Stimulated activated CD8-positive, alpha-beta memory T cell treated with anti-CD3 and anti-CD28 coated beads, Interleukin-2, amount 100 ng/mL, for 48 hours (primary cell): ENCODE data around the gene GRIN3B.
"Not testable (repeated sequence)": the region's sequence is repeated elsewhere in the genome, so short reads cannot be mapped to it uniquely, and the experiment has no call there.

Experiments used
- DNase-seq, 2 donors: peaks; one replicate each; pipeline ENCODE4 v3.0.0-alpha.2; 2020; ENCODE audit warnings: low read depth in 2 of 2

Gene GRIN3B

DNA sequence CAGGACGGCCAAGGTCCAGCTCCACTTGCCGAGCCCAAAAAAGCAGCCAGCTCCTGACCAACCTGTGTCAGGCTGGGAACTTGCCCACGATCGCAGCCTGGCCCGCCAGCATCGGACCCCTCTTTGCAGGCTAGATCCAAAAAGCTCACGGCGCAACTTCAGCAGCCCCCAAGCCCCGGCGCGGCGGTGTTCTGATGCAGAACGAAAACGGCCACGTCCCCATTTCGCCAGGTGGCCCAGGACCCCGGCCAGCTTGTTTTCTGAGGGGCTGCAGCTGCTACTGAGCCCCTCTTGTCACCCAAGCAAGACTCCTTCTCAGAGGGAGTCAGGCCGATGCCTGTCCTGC is 19.4 kb downstream of the GRIN3B start:
- no peak for DNase-seq

GRCh38 chr19:1019980-1020867 is 20.0 kb downstream of the GRIN3B start:
- no peak for DNase-seq

DNA sequence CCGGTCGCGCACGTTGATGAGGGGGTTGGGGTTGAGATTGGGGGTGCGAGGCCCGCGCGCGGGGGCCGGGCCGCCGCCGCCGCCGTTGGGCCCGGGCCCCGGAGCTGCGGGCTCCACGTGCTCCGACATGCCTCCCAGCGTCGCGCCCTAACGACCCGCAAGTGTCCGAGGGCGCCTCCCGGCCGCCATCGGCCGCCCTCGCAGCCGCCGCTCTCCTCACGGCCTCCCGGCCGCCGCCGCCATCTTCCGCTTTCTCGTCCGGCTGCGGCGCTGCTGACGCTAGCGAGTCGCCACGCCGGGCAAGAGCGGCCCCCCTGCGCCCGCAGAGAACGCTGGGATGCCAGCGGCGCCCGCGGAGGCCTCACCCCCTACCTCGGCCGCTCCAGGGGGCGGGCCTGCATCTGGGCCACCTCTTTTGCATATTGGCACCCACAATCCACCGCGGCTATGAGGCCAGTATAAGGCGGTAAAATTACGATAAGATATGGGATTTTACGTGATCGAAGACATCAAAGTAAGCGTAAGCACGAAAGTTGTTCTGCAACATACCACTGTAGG is 20.7 kb downstream of the GRIN3B start, which contains the start of gene TMEM259:
Gene TMEM259 (minus strand): TSS at position 256 of the 558 bp plus-strand sequence. CDS start 127 bp downstream, at position 129.
- peak; percentile 92 to 96 for DNase-seq

DNA sequence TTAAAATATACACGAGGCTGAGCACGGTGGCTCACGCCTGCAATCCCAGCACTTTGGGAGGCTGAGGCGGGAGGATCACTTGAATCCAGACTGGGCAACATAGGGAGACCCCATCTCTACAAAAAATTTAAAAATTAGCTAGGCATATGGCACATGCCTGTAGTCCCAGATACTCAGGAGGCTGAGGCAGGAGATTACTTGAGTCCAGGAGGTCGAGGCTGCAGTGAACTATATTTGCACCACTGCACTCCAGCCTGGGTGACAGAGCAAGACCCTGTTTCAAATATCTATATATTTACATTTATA is 23.6 kb downstream of the GRIN3B start:
- DNase-seq = not testable (repeated sequence)

DNA sequence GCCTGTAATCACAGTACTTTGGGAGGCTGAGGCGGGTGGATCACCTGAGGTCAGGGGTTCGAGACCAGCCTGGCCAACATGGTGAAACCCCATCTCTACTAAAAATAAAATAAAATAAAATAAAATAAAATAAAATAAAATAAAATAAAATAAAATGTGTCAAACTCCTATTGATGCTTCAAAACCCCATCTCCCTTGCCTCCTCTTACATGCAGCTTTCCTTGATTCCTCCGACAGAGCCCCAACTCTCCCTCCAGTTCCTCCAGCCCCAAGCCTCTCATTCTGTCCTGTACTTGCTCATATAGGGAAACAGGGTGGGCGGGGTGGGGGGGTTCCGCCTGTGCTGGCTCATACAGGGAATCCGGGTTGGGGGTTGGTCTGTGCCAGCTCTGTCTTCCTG is 24.9 kb downstream of the GRIN3B start:
- not testable (repeated sequence) for DNase-seq

DNA sequence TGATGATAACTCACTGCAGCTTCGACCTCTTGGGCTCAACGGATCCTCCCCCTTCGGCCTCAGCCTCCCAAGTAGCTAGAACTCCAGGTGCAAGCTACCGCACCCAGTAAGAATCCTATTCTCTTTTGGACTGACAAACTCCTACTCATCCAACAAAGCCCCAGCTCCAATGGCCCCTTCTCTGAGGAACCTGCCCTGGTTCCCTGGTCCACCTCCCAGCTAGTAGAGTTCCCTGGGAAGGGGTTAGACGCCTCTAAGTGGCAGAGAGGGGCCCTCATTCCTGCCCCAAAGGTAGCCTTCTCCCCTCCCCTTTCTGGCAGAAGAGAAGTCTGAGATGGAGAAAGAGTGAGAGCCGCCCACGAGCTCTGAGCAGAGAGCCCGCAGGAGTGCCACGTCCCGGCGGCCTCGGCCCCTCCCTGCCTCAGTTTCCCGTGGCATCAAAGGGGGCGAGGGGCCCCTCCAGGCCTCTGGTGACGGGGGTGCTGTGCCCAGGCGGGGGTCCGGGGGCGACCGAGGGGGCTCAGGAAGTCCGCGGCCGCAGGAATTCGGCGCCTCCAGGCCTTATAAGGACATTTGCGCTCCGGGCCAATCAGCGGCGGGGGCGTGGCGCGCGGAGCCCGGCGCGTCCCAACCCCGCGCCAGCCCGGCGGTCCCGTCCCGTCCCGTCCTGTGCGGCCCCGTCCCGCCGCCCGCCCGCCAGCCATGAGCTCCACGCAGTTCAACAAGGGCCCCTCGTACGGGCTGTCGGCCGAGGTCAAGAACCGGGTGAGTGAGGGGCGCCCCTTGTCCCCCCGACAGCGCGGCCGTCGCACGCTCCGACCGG is 26.0 kb downstream of the GRIN3B start, which contains the start of gene CNN2:
Gene CNN2 (plus strand): TSS at position 649 of the 823 bp plus-strand sequence. CDS start 54 bp downstream, at position 703.
- DNase-seq = peak; percentile 58 to 61

DNA sequence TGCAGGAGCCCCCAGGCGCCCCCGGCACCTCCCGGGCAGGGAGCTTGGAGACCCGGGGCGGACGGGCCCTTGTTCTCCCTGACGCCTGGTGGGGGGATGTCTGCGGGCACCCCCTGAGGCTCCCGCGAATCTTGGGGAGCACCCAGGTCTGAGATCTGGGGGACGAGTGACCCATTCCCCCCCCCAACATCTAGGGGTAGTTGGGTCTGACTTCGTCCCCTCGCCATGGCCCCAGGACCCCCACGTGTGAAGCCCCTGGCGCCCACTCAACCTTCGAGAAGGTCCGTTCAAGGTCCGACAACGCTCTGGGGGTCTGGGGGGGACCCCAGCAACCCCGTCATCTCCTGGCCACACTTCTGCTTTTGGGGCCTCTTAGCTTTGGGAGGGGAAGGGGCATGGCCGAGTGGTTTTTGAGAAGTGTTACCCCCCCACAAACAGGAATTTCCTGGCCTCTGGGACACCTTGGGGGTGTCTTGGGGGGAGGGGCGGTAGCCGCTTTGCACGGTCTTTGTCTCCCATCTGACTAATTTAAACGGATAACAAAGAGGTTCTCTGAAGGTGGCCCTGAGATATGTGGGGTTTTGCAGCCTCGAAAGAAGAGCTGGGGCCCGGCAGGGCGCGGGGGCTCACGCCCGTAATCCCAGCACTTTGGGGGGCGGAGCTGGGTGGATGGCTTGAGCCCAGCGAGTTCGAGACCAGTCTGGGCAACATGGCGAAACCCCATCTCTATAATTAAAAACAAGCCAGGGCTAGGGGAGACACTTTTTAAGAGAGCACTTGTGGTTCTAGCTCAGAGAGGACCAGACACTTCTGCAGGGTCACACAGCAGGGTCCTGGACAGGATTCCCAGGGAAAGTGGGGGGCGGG is 26.8 kb downstream of the GRIN3B start:
- no peak for DNase-seq

- no peak for DNase-seq
Observed at GRCh38 chr19:1027650-1028061, 27.4 kb downstream of the GRIN3B start.

GRCh38 chr19:1028062-1028926 is 28.1 kb downstream of the GRIN3B start:
- no peak for DNase-seq

DNA sequence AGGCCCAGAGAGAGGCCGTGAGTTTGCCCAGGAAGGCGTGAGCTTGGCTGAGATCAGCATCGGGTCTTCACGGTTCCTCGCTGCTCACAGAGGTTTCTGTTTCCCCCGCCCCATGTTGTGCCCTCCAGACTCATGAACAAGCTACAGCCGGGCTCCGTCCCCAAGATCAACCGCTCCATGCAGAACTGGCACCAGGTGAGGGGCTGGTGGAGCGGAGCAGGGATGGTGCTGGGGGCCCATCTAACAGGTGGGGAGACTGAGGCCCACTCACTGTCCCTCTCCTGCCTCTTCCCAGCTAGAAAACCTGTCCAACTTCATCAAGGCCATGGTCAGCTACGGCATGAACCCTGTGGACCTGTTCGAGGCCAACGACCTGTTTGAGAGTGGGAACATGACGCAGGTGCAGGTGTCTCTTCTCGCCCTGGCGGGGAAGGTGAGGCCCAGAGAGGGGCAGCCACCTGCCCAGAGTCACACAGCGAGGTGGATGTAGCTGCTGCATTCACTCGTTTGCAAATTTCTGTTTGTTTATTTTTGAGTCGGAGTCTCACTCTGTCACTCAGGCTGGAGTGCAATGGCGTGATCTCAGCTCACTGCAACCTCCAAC is 32.1 kb downstream of the GRIN3B start:
- DNase-seq = no peak

DNA sequence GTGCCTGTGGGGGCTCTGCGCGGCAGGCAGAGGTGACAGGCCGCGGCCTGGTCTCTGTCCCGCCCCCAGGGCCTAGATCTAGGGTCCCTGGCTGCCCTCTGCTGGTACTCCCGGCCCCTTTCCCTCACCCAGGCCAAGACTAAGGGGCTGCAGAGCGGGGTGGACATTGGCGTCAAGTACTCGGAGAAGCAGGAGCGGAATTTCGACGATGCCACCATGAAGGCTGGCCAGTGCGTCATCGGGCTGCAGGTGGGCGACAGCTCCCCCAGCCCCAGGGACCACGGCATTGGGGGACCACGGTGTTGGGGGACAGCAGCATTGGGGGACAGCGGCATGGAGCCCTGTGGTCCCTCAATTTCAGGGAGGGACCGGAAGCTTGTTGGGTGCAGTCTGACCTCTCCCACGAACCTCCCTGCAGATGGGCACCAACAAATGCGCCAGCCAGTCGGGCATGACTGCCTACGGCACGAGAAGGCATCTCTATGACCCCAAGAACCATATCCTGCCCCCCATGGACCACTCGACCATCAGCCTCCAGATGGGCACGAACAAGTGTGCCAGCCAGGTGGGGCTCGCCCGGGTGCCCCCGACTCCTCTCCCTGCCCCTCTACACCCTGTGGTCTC is 35.9 kb downstream of the GRIN3B start:
- no peak for DNase-seq

DNA sequence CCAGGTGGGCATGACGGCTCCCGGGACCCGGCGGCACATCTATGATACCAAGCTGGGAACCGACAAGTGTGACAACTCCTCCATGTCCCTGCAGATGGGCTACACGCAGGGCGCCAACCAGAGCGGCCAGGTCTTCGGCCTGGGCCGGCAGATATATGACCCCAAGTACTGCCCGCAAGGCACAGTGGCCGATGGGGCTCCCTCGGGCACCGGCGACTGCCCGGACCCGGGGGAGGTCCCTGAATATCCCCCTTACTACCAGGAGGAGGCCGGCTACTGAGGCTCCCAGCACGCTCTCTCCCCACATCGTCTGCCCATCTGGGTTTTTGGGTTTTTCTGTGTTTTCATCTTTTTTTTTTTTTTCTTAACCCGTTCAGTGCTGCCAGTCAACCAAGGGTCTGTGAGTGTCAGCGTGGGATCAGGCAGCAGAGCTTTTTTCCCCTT is 37.4 kb downstream of the GRIN3B start:
- DNase-seq = no peak

GRCh38 chr19:1038978-1039645 is 38.9 kb downstream of the GRIN3B start:
- DNase-seq = no peak

DNA sequence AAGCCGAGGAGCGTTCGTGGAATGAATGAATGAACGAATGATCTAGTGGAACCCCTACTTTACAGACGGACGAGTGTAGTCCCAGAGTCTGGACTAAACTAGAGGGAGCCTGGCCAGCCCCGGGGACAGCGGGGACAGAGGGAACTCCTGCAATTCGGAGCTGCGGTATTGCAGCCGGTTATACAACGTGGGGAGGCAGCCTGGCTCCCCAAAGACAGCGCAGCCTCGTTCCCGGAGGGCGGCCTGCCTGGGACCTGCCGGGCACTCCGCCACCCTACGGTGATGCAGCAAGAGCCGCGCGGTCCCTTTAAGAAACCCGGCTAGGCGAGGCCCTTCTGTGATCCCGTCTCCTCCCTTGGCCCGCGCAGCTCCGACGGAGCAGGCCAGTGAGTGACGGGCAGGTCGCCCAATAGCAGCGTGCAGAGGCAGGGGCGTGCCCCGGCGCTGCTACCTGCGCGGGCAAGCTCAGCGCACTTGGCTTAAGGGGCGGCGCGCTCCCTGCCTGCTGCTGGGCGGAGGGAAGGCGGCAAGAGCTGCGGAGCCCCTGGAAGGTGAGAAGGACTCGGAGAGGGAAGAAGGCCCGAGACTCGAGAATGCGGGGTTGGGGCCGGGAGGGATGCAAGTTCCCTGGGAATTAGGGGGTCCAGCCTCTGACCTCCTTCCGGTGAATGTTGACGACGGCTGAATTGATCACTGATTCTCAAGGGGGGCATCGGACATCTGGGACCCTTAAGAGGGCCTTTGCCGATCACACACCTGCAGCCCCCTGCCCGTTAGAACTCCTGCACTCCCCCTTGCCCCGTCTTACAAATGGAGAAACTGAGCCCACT is 39.6 kb downstream of the GRIN3B start, which contains the start of gene ABCA7:
Gene ABCA7 (plus strand): TSS at position 462 of the 830 bp plus-strand sequence. CDS start 1,255 bp downstream, outside the sequence.
- DNase-seq = peak; percentile 98 to 100

- DNase-seq = peak; percentile 74 to 90
Observed at GRCh38 chr19:1040476-1041271, 40.5 kb downstream of the GRIN3B start.

DNA sequence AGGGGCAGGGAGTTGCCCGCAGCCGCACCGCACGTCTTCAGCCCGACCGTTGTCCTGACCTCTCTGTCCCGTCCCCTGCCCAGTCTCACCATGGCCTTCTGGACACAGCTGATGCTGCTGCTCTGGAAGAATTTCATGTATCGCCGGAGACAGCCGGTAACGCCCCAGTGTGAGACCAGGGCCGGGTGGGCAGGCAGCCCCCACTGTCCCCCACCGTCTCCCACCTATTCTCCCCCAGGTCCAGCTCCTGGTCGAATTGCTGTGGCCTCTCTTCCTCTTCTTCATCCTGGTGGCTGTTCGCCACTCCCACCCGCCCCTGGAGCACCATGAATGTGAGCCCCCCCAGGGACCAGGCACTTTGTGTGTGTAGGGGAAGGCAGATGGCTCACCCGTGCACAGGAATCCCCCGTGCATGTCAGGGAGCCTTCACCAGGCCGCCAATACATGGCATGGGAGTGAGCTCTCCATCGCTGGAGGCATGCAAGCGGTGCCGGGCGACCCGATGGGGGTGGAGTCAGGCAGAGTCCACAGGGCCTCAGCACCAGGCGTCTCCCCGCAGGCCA is 41.1 kb downstream of the GRIN3B start:
- DNase-seq = no peak
